HepG2 (cell line): ENCODE results near the gene ST3GAL4.

Experiments
- CREBL2 ChIP-seq: sonication (generic); formaldehyde crosslinking; IDR thresholded peaks from 2 replicates; pipeline ENCODE4 v1.8.1; 2023; ENCODE audit warnings: missing genetic modification reagents, mild to moderate bottlenecking, borderline replicate concordance
- CREM ChIP-seq, 2 experiments: sonication (generic) in 1 of 2; formaldehyde crosslinking in 1 of 2; IDR thresholded peaks; 2 replicates each; pipeline versions ENCODE4 v1.4.0 to v1.6.1; 2016 to 2020; ENCODE audit warnings: antibody characterized with exemption in 1 of 2, mild to moderate bottlenecking in 1 of 2, missing genetic modification reagents in 1 of 2
- EZH2 ChIP-seq: conservative IDR thresholded peaks from 2 replicates; pipeline ENCODE4 v1.6.1; 2012; ENCODE audit warnings: mild to moderate bottlenecking, low read depth, low read length, moderate library complexity
- PITX1 ChIP-seq: sonication (generic); formaldehyde crosslinking; IDR thresholded peaks from 2 replicates; pipeline ENCODE4 v1.5.1; 2020; ENCODE audit warnings: mild to moderate bottlenecking, missing genetic modification reagents
- RFX1 ChIP-seq: fragments of 450-650 bp; IDR thresholded peaks from 2 replicates; pipeline ENCODE4 v1.6.1; 2017
- ZNF282 ChIP-seq: fragments of 450-650 bp; IDR thresholded peaks from 2 replicates; pipeline ENCODE4 v1.6.1; 2018; ENCODE audit not compliant: partially characterized antibody
- ZNF33B ChIP-seq: sonication (generic); formaldehyde crosslinking; IDR thresholded peaks from 2 replicates; pipeline ENCODE4 v1.5.1; 2020; ENCODE audit warnings: mild to moderate bottlenecking, missing genetic modification reagents
- TF ChIP-seq, protein P1 (sequence below): sonication (generic); formaldehyde crosslinking; IDR thresholded peaks from 2 replicates; pipeline ENCODE4 v1.4.0; 2020; ENCODE audit warnings: missing genetic modification reagents
- TF ChIP-seq, protein P2 (sequence below): sonication (generic); formaldehyde crosslinking; IDR thresholded peaks from 2 replicates; pipeline ENCODE4 v1.5.0; 2020; ENCODE audit warnings: mild to moderate bottlenecking, missing genetic modification reagents, moderate library complexity

- TF ChIP-seq, protein P1, sequence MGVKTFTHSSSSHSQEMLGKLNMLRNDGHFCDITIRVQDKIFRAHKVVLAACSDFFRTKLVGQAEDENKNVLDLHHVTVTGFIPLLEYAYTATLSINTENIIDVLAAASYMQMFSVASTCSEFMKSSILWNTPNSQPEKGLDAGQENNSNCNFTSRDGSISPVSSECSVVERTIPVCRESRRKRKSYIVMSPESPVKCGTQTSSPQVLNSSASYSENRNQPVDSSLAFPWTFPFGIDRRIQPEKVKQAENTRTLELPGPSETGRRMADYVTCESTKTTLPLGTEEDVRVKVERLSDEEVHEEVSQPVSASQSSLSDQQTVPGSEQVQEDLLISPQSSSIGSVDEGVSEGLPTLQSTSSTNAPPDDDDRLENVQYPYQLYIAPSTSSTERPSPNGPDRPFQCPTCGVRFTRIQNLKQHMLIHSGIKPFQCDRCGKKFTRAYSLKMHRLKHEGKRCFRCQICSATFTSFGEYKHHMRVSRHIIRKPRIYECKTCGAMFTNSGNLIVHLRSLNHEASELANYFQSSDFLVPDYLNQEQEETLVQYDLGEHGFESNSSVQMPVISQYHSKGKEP (CRISPR knock-in tag), result no peak
- TF ChIP-seq, protein P2, sequence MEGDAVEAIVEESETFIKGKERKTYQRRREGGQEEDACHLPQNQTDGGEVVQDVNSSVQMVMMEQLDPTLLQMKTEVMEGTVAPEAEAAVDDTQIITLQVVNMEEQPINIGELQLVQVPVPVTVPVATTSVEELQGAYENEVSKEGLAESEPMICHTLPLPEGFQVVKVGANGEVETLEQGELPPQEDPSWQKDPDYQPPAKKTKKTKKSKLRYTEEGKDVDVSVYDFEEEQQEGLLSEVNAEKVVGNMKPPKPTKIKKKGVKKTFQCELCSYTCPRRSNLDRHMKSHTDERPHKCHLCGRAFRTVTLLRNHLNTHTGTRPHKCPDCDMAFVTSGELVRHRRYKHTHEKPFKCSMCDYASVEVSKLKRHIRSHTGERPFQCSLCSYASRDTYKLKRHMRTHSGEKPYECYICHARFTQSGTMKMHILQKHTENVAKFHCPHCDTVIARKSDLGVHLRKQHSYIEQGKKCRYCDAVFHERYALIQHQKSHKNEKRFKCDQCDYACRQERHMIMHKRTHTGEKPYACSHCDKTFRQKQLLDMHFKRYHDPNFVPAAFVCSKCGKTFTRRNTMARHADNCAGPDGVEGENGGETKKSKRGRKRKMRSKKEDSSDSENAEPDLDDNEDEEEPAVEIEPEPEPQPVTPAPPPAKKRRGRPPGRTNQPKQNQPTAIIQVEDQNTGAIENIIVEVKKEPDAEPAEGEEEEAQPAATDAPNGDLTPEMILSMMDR (CRISPR knock-in tag), result no peak
- no peak for TF ChIP-seq CREBL2 (CRISPR knock-in tag)
- no peak for TF ChIP-seq ZNF33B (CRISPR knock-in tag)
- TF ChIP-seq EZH2, result no peak
- no peak for TF ChIP-seq RFX1
- no peak for TF ChIP-seq PITX1 (CRISPR knock-in tag)
- TF ChIP-seq CREM (IDR thresholded peaks at IDR 0.05), result no peak
- no peak for TF ChIP-seq CREM (CRISPR knock-in tag; IDR thresholded peaks at IDR 0.05)
- TF ChIP-seq ZNF282, result no peak
These were observed 53.0 kb downstream of the ST3GAL4 start for GRCh38 chr11:126408496-126408895.
